A673 (cell line): ENCODE measurements around the gene MXRA8. TPM values are rescaled to one million over a fixed set of nuclear protein-coding genes. Genes with fewer than 3 reads are reported as not detected.

Experiments used
- BruUV-seq: library from RNA; stranded (reverse); fragments of 400-500 nt; replicated peaks from 2 replicates; lab custom pipeline; 2021; lab: Mats Ljungman, UMichigan
- CTCF ChIA-PET: fragments of 300-600 bp; sonication (Branson Sonifier 250); formaldehyde crosslinking; loops from one replicate; lab custom pipeline; 2022; ENCODE audit warnings: antibody characterized with exemption; lab: Charles Lee
- POLR2A ChIA-PET: fragments of 300-600 bp; sonication (Branson Sonifier 250); formaldehyde crosslinking; loops from one replicate; lab custom pipeline; 2022; ENCODE audit warnings: antibody characterized with exemption; ENCODE audit not compliant: low non-redundant PET; lab: Charles Lee
- DNase-seq: peaks from one replicate; pipeline ENCODE4 v3.0.0-alpha.2; 2015; ENCODE audit warnings: low spot score
- H3K27ac ChIP-seq: fragments of 200-600 bp; sonication (generic); 2 replicates; pipeline ENCODE4 v1.5.1; 2016; ENCODE audit warnings: mixed run types, low read depth, mild to moderate bottlenecking, mixed read lengths, antibody characterized with exemption, low read length; ENCODE audit not compliant: poor library complexity, severe bottlenecking
- H3K27me3 ChIP-seq: fragments of 200-600 bp; sonication (generic); replicated peaks from 2 replicates; pipeline ENCODE4 v1.6.1; 2017; ENCODE audit warnings: mixed run types, low read depth, mild to moderate bottlenecking, mixed read lengths, antibody characterized with exemption, low read length; ENCODE audit not compliant: insufficient read depth, poor library complexity
- H3K36me3 ChIP-seq: fragments of 200-600 bp; sonication (generic); 2 replicates; pipeline ENCODE4 v1.6.1; 2016; ENCODE audit warnings: mixed run types, mild to moderate bottlenecking, mixed read lengths, antibody characterized with exemption, low read length; ENCODE audit not compliant: insufficient read depth, poor library complexity, severe bottlenecking
- H3K4me1 ChIP-seq: fragments of 200-600 bp; sonication (generic); 2 replicates; pipeline ENCODE4 v1.6.1; 2017; ENCODE audit warnings: mixed run types, mild to moderate bottlenecking, mixed read lengths, antibody characterized with exemption, low read length; ENCODE audit not compliant: insufficient read depth, poor library complexity, severe bottlenecking
- H3K4me3 ChIP-seq: fragments of 200-600 bp; sonication (generic); 2 replicates; pipeline ENCODE4 v1.5.1; 2016; ENCODE audit warnings: low read depth, mixed run types, mild to moderate bottlenecking, mixed read lengths, low read length; ENCODE audit not compliant: poor library complexity, severe bottlenecking
- H3K9me3 ChIP-seq: fragments of 200-600 bp; sonication (generic); 2 replicates; pipeline ENCODE4 v1.6.1; 2016; ENCODE audit warnings: mixed run types, low read depth, mild to moderate bottlenecking, mixed read lengths, antibody characterized with exemption, low read length; ENCODE audit not compliant: poor library complexity, severe bottlenecking
- EZH2 ChIP-seq: fragments of 200-600 bp; sonication (generic); IDR thresholded peaks from 2 replicates; pipeline ENCODE4 v1.6.1; 2017; ENCODE audit warnings: borderline replicate concordance, low read depth, mild to moderate bottlenecking, mixed read lengths, antibody characterized with exemption, low read length; ENCODE audit not compliant: poor library complexity, severe bottlenecking
- intact Hi-C: fragments of 100-400 bp; cut with micrococcal nuclease; formaldehyde crosslinking; loops from one replicate; pipeline ENCODE4 v1.10.0; 2022; ENCODE audit not compliant: unreplicated experiment
- total RNA-seq: library from RNA; stranded (reverse); gene quantifications from 2 replicates; pipeline ENCODE4 v1.2.3, GENCODE V29; 2021
- TF ChIP-seq, protein P1 (sequence below): fragments of 300-800, 200-600 bp; sonication (generic); conservative IDR thresholded peaks from 2 replicates; pipeline ENCODE4 v1.5.1; 2017; ENCODE audit warnings: low read depth, mild to moderate bottlenecking, antibody characterized with exemption, low read length, moderate library complexity, mixed read lengths

The MXRA8 gene
- total RNA-seq, 1 experiment from 2014 or later = 0.73 TPM

DNA sequence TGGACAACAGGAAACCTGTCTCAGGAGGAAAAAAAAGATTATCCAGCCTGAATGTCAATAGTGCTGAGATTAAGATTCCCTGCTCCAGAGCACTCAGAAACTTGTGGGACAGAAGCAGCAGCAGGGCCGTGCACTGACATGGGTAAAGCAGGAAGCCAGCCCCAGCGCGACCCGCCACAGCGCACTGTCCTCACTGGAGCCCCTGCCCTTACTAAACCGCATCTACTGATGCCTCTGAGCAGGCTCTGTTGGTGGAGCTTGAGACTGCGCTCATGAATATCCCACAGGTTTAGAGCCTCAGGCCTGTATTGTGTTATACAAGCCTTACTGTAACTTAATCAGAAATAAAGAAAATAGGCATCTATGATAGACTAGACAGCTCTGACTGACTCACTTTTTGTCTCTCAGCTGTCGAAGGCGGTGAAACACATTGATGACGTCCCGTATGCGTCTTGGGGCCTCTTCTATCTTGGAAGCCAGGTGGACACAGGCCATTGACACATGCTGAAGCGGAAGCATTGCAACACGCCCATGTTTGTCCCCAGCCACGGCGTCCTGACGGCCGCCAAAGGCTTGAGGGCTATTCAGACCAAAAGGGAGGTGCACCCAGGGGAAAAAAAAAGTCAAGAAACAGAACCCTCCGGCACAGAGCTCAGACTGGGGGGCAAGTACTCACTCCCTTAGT, 39.6 kb upstream of the MXRA8 start:
- intact Hi-C loops = no loop called here
- CTCF ChIA-PET = no interaction called here
- Histone ChIP-seq H3K27me3 (no peaks in the 10 kb centered on the region), H3K27ac (peak overlapping the region; percentile 97), H3K9me3 (no peaks in the 10 kb centered on the region), H3K36me3 (peaks cover 68% of the 10 kb centered on the region), H3K4me3 (peak overlapping the region; percentile 97), H3K4me1 (peaks cover 11% of the 10 kb centered on the region)
- DNase-seq = no peak
- POLR2A ChIA-PET = no interaction called here
- BruUV-seq = TSS peak; percentile 64
- TF ChIP-seq EZH2 = no peak
- TF ChIP-seq, protein P1, sequence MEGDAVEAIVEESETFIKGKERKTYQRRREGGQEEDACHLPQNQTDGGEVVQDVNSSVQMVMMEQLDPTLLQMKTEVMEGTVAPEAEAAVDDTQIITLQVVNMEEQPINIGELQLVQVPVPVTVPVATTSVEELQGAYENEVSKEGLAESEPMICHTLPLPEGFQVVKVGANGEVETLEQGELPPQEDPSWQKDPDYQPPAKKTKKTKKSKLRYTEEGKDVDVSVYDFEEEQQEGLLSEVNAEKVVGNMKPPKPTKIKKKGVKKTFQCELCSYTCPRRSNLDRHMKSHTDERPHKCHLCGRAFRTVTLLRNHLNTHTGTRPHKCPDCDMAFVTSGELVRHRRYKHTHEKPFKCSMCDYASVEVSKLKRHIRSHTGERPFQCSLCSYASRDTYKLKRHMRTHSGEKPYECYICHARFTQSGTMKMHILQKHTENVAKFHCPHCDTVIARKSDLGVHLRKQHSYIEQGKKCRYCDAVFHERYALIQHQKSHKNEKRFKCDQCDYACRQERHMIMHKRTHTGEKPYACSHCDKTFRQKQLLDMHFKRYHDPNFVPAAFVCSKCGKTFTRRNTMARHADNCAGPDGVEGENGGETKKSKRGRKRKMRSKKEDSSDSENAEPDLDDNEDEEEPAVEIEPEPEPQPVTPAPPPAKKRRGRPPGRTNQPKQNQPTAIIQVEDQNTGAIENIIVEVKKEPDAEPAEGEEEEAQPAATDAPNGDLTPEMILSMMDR = no peak

DNA sequence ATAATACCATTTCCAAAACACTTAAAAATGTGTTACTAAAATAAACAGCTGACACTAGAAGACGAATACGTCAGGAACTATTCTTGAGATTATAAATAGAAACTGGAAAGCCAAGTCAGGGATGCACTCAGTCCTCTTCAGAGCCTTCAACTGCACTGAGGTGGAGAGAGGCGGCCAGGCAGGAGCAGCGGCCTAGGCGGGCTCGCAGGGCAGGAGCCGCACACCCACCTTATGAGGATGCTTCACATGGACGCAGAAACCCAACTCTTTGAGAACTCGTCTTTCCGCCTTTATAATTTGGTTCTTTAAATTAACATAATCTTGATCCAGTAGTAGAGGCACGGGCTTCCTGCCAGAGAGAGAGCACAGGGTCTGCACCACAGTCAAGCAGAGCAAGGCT, 36.8 kb upstream of the MXRA8 start:
- Histone ChIP-seq H3K4me1 (peaks cover 11% of the 10 kb centered on the region), H3K27ac (no peak overlapping the region), H3K36me3 (peaks cover 72% of the 10 kb centered on the region), H3K4me3 (no peak overlapping the region), H3K9me3 (no peaks in the 10 kb centered on the region), H3K27me3 (no peaks in the 10 kb centered on the region)
- ChIA-PET CTCF (no interaction called here), POLR2A (interaction anchor here (0.7 kb wide), 1 partner anchor 144 kb away, joined by 3 read pairs; no protein-coding TSS in a partner anchor)
- intact Hi-C loops = no loop called here
- BruUV-seq = no TSS peak
- no peak for DNase-seq
- TF ChIP-seq EZH2 = no peak
- TF ChIP-seq, protein P1 = no peak

DNA sequence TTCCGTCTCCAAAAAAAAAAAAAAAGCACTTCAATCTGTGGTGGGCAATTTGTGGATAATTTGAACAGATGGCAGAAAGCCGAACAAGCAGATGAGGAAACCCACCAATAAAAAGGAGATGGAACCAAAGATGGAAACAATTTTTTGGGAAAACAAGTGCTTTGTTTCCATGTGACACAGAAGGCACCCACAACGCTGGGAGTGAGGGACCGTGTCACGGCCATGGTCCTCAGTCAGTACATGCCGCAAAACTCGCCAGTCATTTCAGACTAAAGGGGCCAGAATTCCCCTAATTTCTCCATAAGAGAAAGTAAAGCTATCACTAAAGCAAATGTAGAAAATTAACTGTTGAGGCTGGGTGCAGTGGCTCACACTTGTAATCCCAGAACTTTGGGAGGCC, 35.8 kb upstream of the MXRA8 start:
- CTCF ChIA-PET = no interaction called here
- H3K36me3 ChIP-seq = peaks cover 83% of the 10 kb centered on the region
- TF ChIP-seq EZH2 = no peak
- TF ChIP-seq, protein P1 = no peak

More for the DNA sequence above, 35.8 kb upstream of the MXRA8 start:
- peaks cover 11% of the 10 kb centered on the region for H3K4me1 ChIP-seq
- H3K27ac ChIP-seq = no peak overlapping the region
- no peaks in the 10 kb centered on the region for H3K27me3 ChIP-seq
- POLR2A ChIA-PET = no interaction called here
- no peak overlapping the region for H3K4me3 ChIP-seq
- BruUV-seq = no TSS peak
- intact Hi-C loops = no loop called here
- DNase-seq = no peak
- H3K9me3 ChIP-seq = no peaks in the 10 kb centered on the region
